ENCODE measurements around the gene TLR1. TPM values are rescaled to one million over a fixed set of nuclear protein-coding genes. Genes with fewer than 3 reads are reported as not detected.
"Not testable (repeated sequence)": the region's sequence is repeated elsewhere in the genome, so short reads cannot be mapped to it uniquely, and the experiment has no call there.

The TLR1 gene
- total RNA-seq, 6 donors from 2014 or later = 16.4 to 41.9 (median 24.8) TPM

DNA sequence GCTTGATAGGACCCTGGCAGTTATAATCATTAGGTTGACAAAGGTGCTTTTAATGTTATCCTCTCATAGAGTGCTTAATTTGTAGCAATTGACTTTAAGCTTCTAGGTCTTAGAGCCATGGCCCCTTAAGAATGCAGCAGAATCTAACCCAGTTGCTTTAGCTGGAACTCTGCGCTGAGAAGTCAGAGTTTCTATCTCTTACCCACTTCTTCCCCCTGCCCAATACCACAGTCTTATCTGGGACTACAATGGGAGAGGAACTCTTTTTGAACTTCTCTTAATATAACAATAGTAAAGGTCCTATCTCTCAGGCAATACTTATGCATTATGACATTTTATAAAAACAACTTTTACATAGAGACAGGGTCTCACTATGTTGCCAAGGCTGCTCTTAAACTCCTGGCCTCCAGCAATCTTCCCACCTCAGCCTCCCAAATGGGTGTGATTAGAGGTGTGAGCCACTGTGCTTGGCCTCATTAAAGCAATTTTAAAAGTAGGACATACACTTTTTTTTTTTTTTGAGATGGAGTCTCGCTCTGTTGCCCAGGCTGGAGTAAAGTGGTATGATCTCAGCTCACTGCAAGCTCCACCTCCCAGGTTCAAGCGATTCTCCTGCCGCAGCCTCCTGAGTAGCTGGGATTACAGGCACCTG is 23.6 kb downstream of the TLR1 start:
- no peaks in the 10 kb centered on the region for H3K27me3 ChIP-seq
- no peaks in the 10 kb centered on the region for H3K36me3 ChIP-seq
- WGBS, 2 donors = 87 to 89% methylated on average over 4 of the region's 4 CpGs
- peaks cover 0 to 4% (median 0%) of the 10 kb centered on the region in 4 donors for H3K4me1 ChIP-seq
- no peak overlapping the region for H3K27ac ChIP-seq
- H3K9me3 ChIP-seq = no peaks in the 10 kb centered on the region
- ATAC-seq (ENCODE audit: low FRiP score in 2 of 2) = no peak
- no peak for DNase-seq
- no peak overlapping the region for H3K4me3 ChIP-seq
- TF ChIP-seq POLR2AphosphoS5 (IDR thresholded peaks at IDR 0.05) (no peak), POLR2A (IDR thresholded peaks at IDR 0.05) (no peak), EP300 (IDR thresholded peaks at IDR 0.05) (no peak)
- TF ChIP-seq, protein P1, sequence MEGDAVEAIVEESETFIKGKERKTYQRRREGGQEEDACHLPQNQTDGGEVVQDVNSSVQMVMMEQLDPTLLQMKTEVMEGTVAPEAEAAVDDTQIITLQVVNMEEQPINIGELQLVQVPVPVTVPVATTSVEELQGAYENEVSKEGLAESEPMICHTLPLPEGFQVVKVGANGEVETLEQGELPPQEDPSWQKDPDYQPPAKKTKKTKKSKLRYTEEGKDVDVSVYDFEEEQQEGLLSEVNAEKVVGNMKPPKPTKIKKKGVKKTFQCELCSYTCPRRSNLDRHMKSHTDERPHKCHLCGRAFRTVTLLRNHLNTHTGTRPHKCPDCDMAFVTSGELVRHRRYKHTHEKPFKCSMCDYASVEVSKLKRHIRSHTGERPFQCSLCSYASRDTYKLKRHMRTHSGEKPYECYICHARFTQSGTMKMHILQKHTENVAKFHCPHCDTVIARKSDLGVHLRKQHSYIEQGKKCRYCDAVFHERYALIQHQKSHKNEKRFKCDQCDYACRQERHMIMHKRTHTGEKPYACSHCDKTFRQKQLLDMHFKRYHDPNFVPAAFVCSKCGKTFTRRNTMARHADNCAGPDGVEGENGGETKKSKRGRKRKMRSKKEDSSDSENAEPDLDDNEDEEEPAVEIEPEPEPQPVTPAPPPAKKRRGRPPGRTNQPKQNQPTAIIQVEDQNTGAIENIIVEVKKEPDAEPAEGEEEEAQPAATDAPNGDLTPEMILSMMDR (IDR thresholded peaks at IDR 0.05) = no peak

DNA sequence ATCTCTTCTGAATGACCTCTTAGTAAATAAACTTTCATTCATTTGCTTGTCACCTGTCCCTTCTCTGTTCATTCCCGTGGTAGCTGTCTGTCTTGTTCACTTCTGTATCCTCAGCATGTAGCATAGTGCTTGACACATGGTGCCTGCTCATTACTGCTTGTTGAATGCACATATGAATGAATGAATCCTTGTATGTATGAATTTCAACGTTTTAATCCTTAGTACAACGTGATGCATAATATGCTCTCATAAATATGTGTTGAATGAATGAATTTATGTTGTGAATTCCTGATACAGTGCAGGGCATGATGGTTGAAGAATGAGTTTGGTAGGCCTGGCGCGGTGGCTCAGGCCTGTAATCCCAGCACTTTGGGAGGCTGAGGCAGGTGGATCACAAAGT is 24.8 kb downstream of the TLR1 start:
- Histone ChIP-seq H3K4me3 (no peak overlapping the region), H3K36me3 (no peaks in the 10 kb centered on the region), H3K9me3 (no peaks in the 10 kb centered on the region), H3K27ac (no peak overlapping the region), H3K4me1 (peaks cover 0 to 4% (median 0%) of the 10 kb centered on the region in 4 donors), H3K27me3 (no peaks in the 10 kb centered on the region)
- TF ChIP-seq EP300 (IDR thresholded peaks at IDR 0.05) (no peak), POLR2A (IDR thresholded peaks at IDR 0.05) (no peak), POLR2AphosphoS5 (IDR thresholded peaks at IDR 0.05) (no peak)
- TF ChIP-seq, protein P1 (IDR thresholded peaks at IDR 0.05) = no peak
- WGBS, 2 donors = 84 to 86% methylated on average over 5 of the region's 5 CpGs
- DNase-seq (no peak), ATAC-seq (ENCODE audit: low FRiP score in 2 of 2) (no peak)

DNA sequence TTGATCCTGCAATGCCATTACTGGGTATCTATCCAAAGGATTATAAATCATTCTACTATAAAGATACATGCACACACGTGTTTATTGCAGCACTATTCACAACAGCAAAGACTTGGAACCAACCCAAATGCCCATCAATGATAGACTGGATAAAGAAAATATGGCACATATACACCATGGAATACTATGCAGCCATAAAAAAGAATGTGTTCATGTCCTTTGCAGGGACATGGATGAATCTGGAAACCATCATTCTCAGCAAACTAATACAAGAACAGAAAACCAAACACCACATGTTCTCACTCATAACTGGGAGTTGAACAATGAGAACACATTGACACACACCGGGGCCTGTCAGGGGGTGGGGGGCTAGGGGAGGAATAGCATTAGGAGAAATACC is 26.7 kb downstream of the TLR1 start:
- H3K36me3 ChIP-seq; DNase-seq; H3K4me3 ChIP-seq; H3K4me1 ChIP-seq; H3K27ac ChIP-seq; ATAC-seq (ENCODE audit: low FRiP score in 2 of 2); H3K27me3 ChIP-seq; H3K9me3 ChIP-seq: not testable (repeated sequence)
- 88 to 89% methylated on average over 2 of the region's 2 CpGs for WGBS, 2 donors

DNA sequence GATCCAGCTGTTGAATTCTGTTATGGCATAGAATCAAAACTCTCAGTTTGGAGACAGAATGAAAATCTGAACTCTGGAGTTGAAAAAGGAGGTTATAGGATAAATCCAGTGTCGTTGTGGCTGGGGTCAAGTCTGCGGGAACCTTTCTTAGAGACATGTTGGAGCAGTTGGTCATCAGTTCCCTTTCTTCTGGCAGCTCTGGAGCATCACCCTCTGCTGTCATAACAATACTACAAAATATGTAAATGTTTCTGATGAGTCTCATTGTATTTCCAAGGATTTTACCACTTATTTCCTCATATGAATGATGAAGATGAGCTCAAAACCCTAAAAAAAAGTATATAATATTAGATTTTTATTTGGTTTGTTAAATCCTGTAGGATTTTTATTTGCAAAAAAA is 29.3 kb downstream of the TLR1 start:
- 84 to 92% methylated on average over 2 of the region's 2 CpGs for WGBS, 2 donors
- DNase-seq (no peak), ATAC-seq (ENCODE audit: low FRiP score in 2 of 2) (no peak)
- TF ChIP-seq POLR2A (IDR thresholded peaks at IDR 0.05) = no peak
- no peak for TF ChIP-seq EP300 (IDR thresholded peaks at IDR 0.05)
- TF ChIP-seq, protein P1 (IDR thresholded peaks at IDR 0.05) = no peak
- TF ChIP-seq POLR2AphosphoS5 (IDR thresholded peaks at IDR 0.05) = no peak
- no peaks in the 10 kb centered on the region for H3K9me3 ChIP-seq
- H3K27me3 ChIP-seq = no peaks in the 10 kb centered on the region
- H3K4me3 ChIP-seq = no peak overlapping the region
- H3K27ac ChIP-seq = no peak overlapping the region
- H3K4me1 ChIP-seq = no peaks in the 10 kb centered on the region
- H3K36me3 ChIP-seq = no peaks in the 10 kb centered on the region

DNA sequence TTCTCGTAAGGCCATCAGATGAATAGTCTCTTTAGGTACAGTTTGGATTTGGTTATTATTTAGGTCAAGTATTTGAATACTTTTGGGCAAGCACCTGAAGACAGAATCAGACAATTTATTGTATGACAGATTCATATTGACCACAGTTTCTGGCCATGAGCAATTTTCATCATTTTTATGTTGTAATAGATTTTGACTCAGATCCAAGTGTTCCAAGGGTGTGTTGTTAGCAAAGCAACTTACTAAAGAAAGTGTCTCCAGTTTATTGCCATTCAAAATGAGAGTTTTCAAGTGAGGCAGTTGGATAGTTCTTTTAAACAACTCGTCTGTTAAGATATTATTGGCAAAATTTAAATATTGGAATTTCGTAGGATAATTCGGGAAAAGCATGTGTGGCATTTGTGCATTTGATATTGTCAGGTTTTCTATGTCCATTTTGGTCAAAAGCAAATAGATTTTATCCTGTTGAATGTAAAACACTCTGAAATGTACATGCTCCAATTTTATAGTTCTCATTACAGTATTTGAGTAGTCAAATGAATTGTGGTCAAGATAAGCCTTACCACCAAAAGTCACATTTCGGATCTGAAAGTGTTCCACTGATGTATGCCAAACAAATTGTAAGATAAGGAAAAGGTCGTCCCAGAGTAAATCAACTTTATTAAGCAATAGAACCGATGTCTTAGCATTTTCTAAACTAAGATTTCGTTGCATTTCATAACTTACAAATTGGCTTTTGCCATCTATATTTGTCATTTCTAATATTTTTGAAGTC is 30.2 kb downstream of the TLR1 start:
- Histone ChIP-seq H3K27me3 (no peaks in the 10 kb centered on the region), H3K27ac (no peak overlapping the region), H3K4me3 (no peak overlapping the region), H3K9me3 (no peaks in the 10 kb centered on the region), H3K36me3 (no peaks in the 10 kb centered on the region), H3K4me1 (no peaks in the 10 kb centered on the region)
- TF ChIP-seq EP300 (IDR thresholded peaks at IDR 0.05) (no peak), POLR2AphosphoS5 (IDR thresholded peaks at IDR 0.05) (no peak), POLR2A (IDR thresholded peaks at IDR 0.05) (no peak)
- TF ChIP-seq, protein P1 (IDR thresholded peaks at IDR 0.05) = no peak
- DNase-seq = no peak
- no peak for ATAC-seq (ENCODE audit: low FRiP score in 2 of 2)
- WGBS, 2 donors = 69 to 73% methylated on average over 8 of the region's 8 CpGs

DNA sequence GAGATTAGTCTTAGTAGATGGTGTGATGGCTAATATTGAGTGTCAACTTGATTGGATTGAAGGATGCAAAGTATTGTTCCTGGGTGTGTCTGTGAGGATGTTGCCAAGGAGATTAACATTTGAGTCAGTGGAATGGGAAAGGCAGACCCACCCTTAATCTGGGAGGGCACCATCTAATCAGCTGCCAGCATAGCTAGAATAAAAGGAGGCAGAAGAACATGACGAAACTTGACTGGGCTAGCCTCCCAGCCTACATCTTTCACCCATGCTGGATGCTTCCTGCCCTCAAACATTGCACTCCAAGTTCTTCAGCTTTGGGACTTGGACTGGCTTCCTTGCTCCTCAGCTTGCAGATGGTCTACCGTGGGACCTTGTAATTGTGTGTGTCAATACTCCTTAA is 34.3 kb downstream of the TLR1 start:
- H3K36me3 ChIP-seq; H3K4me1 ChIP-seq; H3K27me3 ChIP-seq; H3K27ac ChIP-seq; ATAC-seq (ENCODE audit: low FRiP score in 2 of 2); H3K4me3 ChIP-seq; H3K9me3 ChIP-seq; DNase-seq: not testable (repeated sequence)
- 94 to 95% methylated on average over 2 of the region's 2 CpGs for WGBS, 2 donors

All from upper lobe of left lung (tissue), 6 donors.